Measurements from ENCODE around the gene PLCH1.
A peak's percentile ranks its signal among the peaks of the same experiment; 100 is the strongest.

The PLCH1 gene

GRCh38 chr3:155766206-155766605 lies 21.3 kb upstream of the PLCH1 start:
- Histone ChIP-seq H3K27ac (ENCODE audit: low read length) (no peak overlapping the region), H3K4me1 (ENCODE audit: control insufficient read depth, low read depth, low read length) (no peaks in the 10 kb centered on the region), H3K36me3 (ENCODE audit: control insufficient read depth, low read depth, low read length) (no peaks in the 10 kb centered on the region), H3K27me3 (ENCODE audit: control insufficient read depth, insufficient read depth, low read length) (no peaks in the 10 kb centered on the region), H3K4me3 (ENCODE audit: low read length) (no peak overlapping the region), H3K9ac (ENCODE audit: low read length) (no peak overlapping the region), H3K9me3 (ENCODE audit: control insufficient read depth, low read depth, low read length) (peaks cover 8% of the 10 kb centered on the region)

GRCh38 chr3:155763870-155764463 lies 19.1 kb upstream of the PLCH1 start:
- no peak overlapping the region for H3K9ac ChIP-seq (ENCODE audit: low read length)
- no peak overlapping the region for H3K27ac ChIP-seq (ENCODE audit: low read length)
- H3K9me3 ChIP-seq (ENCODE audit: control insufficient read depth, low read depth, low read length), result no peaks in the 10 kb centered on the region
- H3K36me3 ChIP-seq (ENCODE audit: control insufficient read depth, low read depth, low read length), result no peaks in the 10 kb centered on the region
- no peaks in the 10 kb centered on the region for H3K4me1 ChIP-seq (ENCODE audit: control insufficient read depth, low read depth, low read length)
- H3K4me3 ChIP-seq (ENCODE audit: low read length), result no peak overlapping the region
- H3K27me3 ChIP-seq (ENCODE audit: control insufficient read depth, insufficient read depth, low read length), result no peaks in the 10 kb centered on the region

- no peaks in the 10 kb centered on the region for H3K4me1 ChIP-seq (ENCODE audit: control insufficient read depth, low read depth, low read length)
- no peak overlapping the region for H3K27ac ChIP-seq (ENCODE audit: low read length)
- no peaks in the 10 kb centered on the region for H3K9me3 ChIP-seq (ENCODE audit: control insufficient read depth, low read depth, low read length)
- H3K9ac ChIP-seq (ENCODE audit: low read length), result no peak overlapping the region
- H3K36me3 ChIP-seq (ENCODE audit: control insufficient read depth, low read depth, low read length), result no peaks in the 10 kb centered on the region
- H3K27me3 ChIP-seq (ENCODE audit: control insufficient read depth, insufficient read depth, low read length), result no peaks in the 10 kb centered on the region
- no peak overlapping the region for H3K4me3 ChIP-seq (ENCODE audit: low read length)
Observed at GRCh38 chr3:155760653-155761052, 15.8 kb upstream of the PLCH1 start.

GRCh38 chr3:155757577-155757976 lies 12.7 kb upstream of the PLCH1 start:
- H3K27ac ChIP-seq (ENCODE audit: low read length), result no peak overlapping the region
- H3K9me3 ChIP-seq (ENCODE audit: control insufficient read depth, low read depth, low read length), result no peaks in the 10 kb centered on the region
- no peak overlapping the region for H3K4me3 ChIP-seq (ENCODE audit: low read length)
- no peaks in the 10 kb centered on the region for H3K36me3 ChIP-seq (ENCODE audit: control insufficient read depth, low read depth, low read length)
- no peaks in the 10 kb centered on the region for H3K27me3 ChIP-seq (ENCODE audit: control insufficient read depth, insufficient read depth, low read length)
- H3K9ac ChIP-seq (ENCODE audit: low read length), result no peak overlapping the region
- no peaks in the 10 kb centered on the region for H3K4me1 ChIP-seq (ENCODE audit: control insufficient read depth, low read depth, low read length)

GRCh38 chr3:155753038-155753639 lies 8.3 kb upstream of the PLCH1 start:
- no peaks in the 10 kb centered on the region for H3K9me3 ChIP-seq (ENCODE audit: control insufficient read depth, low read depth, low read length)
- H3K4me1 ChIP-seq (ENCODE audit: control insufficient read depth, low read depth, low read length), result peaks cover 18% of the 10 kb centered on the region
- H3K4me3 ChIP-seq (ENCODE audit: low read length), result no peak overlapping the region
- no peaks in the 10 kb centered on the region for H3K27me3 ChIP-seq (ENCODE audit: control insufficient read depth, insufficient read depth, low read length)
- H3K27ac ChIP-seq (ENCODE audit: low read length), result no peak overlapping the region
- no peak overlapping the region for H3K9ac ChIP-seq (ENCODE audit: low read length)
- H3K36me3 ChIP-seq (ENCODE audit: control insufficient read depth, low read depth, low read length), result no peaks in the 10 kb centered on the region

- H3K9ac ChIP-seq (ENCODE audit: low read length), result no peak overlapping the region
- H3K4me3 ChIP-seq (ENCODE audit: low read length), result no peak overlapping the region
- H3K9me3 ChIP-seq (ENCODE audit: control insufficient read depth, low read depth, low read length), result no peaks in the 10 kb centered on the region
- H3K27me3 ChIP-seq (ENCODE audit: control insufficient read depth, insufficient read depth, low read length), result no peaks in the 10 kb centered on the region
- H3K27ac ChIP-seq (ENCODE audit: low read length), result no peak overlapping the region
- H3K36me3 ChIP-seq (ENCODE audit: control insufficient read depth, low read depth, low read length), result no peaks in the 10 kb centered on the region
- H3K4me1 ChIP-seq (ENCODE audit: control insufficient read depth, low read depth, low read length), result peaks cover 41% of the 10 kb centered on the region
Observed at GRCh38 chr3:155748611-155749365, 3.9 kb upstream of the PLCH1 start.

GRCh38 chr3:155747946-155748290 lies 3.0 kb upstream of the PLCH1 start:
- Histone ChIP-seq H3K27ac (ENCODE audit: low read length) (peak overlapping the region; percentile 63), H3K27me3 (ENCODE audit: control insufficient read depth, insufficient read depth, low read length) (no peaks in the 10 kb centered on the region), H3K36me3 (ENCODE audit: control insufficient read depth, low read depth, low read length) (no peaks in the 10 kb centered on the region), H3K4me1 (ENCODE audit: control insufficient read depth, low read depth, low read length) (peaks cover 45% of the 10 kb centered on the region), H3K9me3 (ENCODE audit: control insufficient read depth, low read depth, low read length) (no peaks in the 10 kb centered on the region), H3K4me3 (ENCODE audit: low read length) (peak overlapping the region; percentile 90), H3K9ac (ENCODE audit: low read length) (peak overlapping the region; percentile 44)

- Histone ChIP-seq H3K36me3 (ENCODE audit: control insufficient read depth, low read depth, low read length) (no peaks in the 10 kb centered on the region), H3K27ac (ENCODE audit: low read length) (peak overlapping the region; percentile 63), H3K9me3 (ENCODE audit: control insufficient read depth, low read depth, low read length) (no peaks in the 10 kb centered on the region), H3K27me3 (ENCODE audit: control insufficient read depth, insufficient read depth, low read length) (no peaks in the 10 kb centered on the region), H3K9ac (ENCODE audit: low read length) (peak overlapping the region; percentile 44), H3K4me3 (ENCODE audit: low read length) (peak overlapping the region; percentile 90), H3K4me1 (ENCODE audit: control insufficient read depth, low read depth, low read length) (peaks cover 45% of the 10 kb centered on the region)
Observed at GRCh38 chr3:155747286-155747945, 2.5 kb upstream of the PLCH1 start.

GRCh38 chr3:155746703-155747102 lies 1.8 kb upstream of the PLCH1 start:
- H3K9ac ChIP-seq (ENCODE audit: low read length), result peak overlapping the region; percentile 44
- no peaks in the 10 kb centered on the region for H3K36me3 ChIP-seq (ENCODE audit: control insufficient read depth, low read depth, low read length)
- peaks cover 45% of the 10 kb centered on the region for H3K4me1 ChIP-seq (ENCODE audit: control insufficient read depth, low read depth, low read length)
- no peaks in the 10 kb centered on the region for H3K9me3 ChIP-seq (ENCODE audit: control insufficient read depth, low read depth, low read length)
- peak overlapping the region; percentile 90 for H3K4me3 ChIP-seq (ENCODE audit: low read length)
- no peaks in the 10 kb centered on the region for H3K27me3 ChIP-seq (ENCODE audit: control insufficient read depth, insufficient read depth, low read length)
- H3K27ac ChIP-seq (ENCODE audit: low read length), result peak overlapping the region; percentile 61

GRCh38 chr3:155745795-155746550 lies 1.1 kb upstream of the PLCH1 start:
- H3K27me3 ChIP-seq (ENCODE audit: control insufficient read depth, insufficient read depth, low read length), result no peaks in the 10 kb centered on the region
- H3K4me1 ChIP-seq (ENCODE audit: control insufficient read depth, low read depth, low read length), result peaks cover 45% of the 10 kb centered on the region
- H3K9me3 ChIP-seq (ENCODE audit: control insufficient read depth, low read depth, low read length), result no peaks in the 10 kb centered on the region
- H3K27ac ChIP-seq (ENCODE audit: low read length), result peak overlapping the region; percentile 61
- H3K4me3 ChIP-seq (ENCODE audit: low read length), result peak overlapping the region; percentile 90
- peak overlapping the region; percentile 44 for H3K9ac ChIP-seq (ENCODE audit: low read length)
- H3K36me3 ChIP-seq (ENCODE audit: control insufficient read depth, low read depth, low read length), result no peaks in the 10 kb centered on the region

- no peaks in the 10 kb centered on the region for H3K9me3 ChIP-seq (ENCODE audit: control insufficient read depth, low read depth, low read length)
- H3K9ac ChIP-seq (ENCODE audit: low read length), result peak overlapping the region; percentile 74
- peak overlapping the region; percentile 46 for H3K27ac ChIP-seq (ENCODE audit: low read length)
- H3K4me1 ChIP-seq (ENCODE audit: control insufficient read depth, low read depth, low read length), result peaks cover 42% of the 10 kb centered on the region
- H3K36me3 ChIP-seq (ENCODE audit: control insufficient read depth, low read depth, low read length), result no peaks in the 10 kb centered on the region
- H3K4me3 ChIP-seq (ENCODE audit: low read length), result peak overlapping the region; percentile 90
- H3K27me3 ChIP-seq (ENCODE audit: control insufficient read depth, insufficient read depth, low read length), result no peaks in the 10 kb centered on the region
Observed at GRCh38 chr3:155744010-155744625, 753 bp downstream of the PLCH1 start.

All from iPS-18a (cell line).